Lung microvascular endothelial cell (primary cell): Measurements from ENCODE around the gene LCMT1. TPM values are rescaled to one million over a fixed set of nuclear protein-coding genes. Genes with fewer than 3 reads are reported as not detected.
"Not testable (repeated sequence)": the region's sequence is repeated elsewhere in the genome, so short reads cannot be mapped to it uniquely, and the experiment has no call there.

Experiments
- DNase-seq, 2 donors: peaks; one replicate each; pipeline versions ENCODE4 v3.0.0 to v3.0.0-alpha.2; 2010; ENCODE audit warnings: low read depth in 2 of 2
- total RNA-seq: library from RNA; depleted of rRNA; stranded (reverse); fragments of >200 nt; gene quantifications from 2 replicates; pipeline ENCODE4 v1.2.1, GENCODE V29; 2014

LCMT1 gene
- total RNA-seq, 1 donor from 2014 or later = 27.8 TPM

DNA sequence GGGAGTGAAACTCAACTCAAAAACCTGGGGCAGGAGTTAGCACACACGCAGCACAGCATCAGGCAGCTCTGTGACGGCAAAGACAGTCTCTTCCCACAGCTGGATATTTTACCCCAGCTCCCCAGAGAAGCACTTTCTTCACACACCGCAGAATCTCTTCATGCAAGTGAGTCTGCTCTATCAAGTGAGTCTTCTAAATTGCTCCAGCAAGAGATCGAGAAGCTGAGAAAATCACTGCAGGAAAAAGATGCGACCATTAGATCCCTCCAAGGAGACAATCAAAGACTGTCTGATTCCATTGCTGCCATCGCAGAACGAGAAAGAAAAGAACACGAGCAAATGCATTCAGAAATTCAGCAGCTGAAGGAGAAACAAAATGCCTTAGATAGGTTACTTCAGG, 16.9 kb upstream of the LCMT1 start:
- no peak for DNase-seq

DNA sequence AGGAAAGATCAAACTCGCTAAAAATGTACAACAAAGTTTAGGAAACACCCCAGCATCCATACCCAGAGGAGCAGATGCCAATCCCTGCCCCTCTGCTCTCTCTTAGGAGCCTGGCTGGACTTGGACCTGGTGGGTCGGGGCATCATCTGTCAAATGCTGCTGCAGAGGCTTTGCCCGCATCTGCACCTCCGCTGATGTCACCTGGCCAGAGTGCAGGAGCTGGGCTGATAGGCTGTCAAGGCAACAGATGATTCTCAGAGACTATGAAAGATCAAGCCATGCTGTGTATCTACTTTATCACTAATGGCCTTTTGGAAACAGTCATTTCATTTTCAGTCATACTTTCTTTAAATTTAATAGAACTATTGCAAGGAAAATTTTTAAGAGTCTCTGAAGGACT, 15.9 kb upstream of the LCMT1 start:
- DNase-seq = no peak

DNA sequence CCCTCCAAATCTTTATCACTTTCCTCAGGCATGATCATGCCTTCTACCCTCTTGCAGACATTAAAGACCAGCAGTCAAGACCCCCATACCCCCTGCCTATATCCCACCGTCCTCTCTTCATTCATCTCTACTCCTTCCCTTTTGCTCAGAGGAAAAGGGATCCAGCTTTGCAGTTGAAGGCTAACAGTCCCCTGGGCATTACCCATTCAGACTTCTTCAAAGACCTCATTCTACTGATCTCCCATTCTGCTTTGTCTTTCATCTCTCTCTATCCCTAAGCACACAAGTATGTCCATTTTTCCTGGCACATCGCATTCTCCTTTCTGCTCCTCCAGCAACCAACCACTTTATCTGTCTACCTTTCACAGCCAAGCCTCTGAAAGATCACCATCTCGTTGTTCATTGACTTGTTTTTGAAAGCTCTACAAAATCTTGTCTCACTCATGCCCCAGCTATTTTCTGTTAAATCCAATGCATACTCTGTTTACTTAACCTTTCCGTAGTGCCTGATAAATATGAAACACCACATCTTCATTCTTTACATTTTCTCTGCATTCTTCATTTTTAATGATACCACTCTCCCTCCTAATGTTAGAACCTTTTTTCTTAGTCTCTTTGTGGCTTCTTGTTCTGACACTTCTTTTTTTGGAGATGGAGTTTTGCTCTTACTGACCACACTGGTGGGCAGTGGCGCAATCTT, 14.1 kb upstream of the LCMT1 start:
- no peak for DNase-seq

DNA sequence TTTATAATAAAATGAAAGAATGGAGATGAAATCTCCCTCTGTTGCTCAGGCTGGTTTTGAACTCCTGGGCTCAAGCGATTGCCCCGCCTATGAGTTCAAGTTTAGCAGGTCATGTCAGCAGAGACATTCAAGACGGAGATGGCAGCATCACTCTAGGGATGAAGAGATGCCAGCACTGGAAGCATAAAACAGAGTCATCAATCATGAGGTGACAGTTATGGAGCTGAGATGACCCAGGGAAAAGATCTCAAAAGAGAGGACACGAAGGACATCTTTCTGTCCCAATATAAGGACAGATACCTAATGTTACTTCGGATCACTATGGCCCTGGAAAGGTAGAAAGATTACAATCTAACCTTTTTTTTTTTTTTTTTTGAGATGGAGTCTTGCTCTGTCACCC, 11.0 kb upstream of the LCMT1 start:
- no peak for DNase-seq

DNA sequence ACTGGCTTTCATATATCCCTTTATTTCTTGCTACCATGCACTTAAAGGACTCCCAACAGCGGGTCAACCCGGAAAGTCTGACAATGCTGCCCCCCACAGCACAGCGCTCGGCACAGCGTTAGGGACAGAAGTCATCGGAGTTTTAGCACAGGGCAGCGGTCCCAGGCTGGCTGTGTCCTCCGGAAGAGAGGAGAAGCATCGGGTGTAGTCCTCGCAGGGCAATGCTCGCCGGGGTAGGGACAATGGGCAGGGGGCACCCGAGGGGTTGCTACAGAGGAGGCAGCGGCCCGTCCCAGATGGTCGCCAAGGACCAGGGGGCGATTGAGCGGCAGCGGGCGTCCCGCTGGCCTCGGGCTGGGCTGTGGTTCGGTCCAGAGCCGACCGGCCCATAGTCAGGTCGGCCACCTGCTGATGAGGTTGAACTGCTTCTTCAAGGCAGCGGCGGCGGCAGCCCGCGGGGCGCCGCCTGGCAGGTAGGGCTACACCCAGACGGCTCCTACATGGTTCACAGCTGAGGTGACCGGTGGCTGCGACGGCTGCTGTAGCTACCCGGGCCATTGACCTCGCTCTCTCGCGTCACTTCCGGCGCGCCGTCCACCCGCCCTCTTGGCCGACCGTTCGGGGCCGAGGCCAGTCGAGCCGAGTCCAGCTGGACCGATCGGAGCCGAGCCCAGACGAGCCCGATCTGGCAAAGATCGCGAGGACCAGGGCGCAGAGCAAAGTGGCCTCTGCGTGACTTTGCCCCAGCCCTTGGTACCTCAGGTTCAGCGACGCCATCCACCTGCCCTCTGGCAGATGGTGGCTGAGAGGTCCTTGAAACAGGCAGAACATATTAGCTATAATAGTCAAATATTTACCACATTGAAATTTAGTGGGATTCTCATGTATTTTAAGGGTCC, 4.7 kb upstream of the LCMT1 start:
- peak; percentile 90 to 93 for DNase-seq

DNA sequence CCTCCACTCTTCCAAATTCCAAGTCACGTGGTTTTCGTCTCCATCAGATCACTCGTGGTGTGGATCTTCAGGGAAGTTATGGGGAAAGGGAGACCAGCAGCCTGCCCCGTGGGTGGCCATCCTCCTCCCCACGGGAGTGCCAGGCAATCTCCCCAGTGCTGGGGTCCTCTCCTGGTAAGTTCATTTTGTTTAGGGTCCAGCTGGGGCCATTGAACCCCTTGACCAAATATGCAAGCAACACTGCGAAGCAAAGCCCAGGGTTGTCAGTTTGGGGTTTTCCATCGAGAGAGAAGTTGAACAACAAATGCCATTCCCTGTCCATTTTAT, 4.1 kb upstream of the LCMT1 start:
- no peak for DNase-seq

DNA sequence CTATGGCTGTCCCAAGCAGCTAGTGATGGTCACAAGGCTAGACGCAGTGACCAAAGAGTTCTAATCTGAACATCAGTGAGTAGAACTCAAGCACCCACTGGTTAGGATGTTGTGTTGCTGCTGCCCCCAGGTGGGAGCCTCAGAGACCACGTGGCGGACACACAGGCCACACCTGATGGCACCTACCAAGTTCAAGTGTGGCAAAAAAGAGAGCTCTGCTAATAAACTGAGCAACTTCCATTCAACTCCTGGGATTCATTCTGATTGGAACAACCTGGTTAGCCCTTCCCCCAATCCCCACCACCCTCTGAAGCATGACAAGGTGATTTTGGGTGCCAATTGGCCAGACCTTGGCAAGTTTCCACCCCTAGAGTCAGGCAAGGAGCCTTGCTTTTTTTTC, 3.5 kb upstream of the LCMT1 start:
- peak in 1 of 2 donors; percentile 14 for DNase-seq

DNA sequence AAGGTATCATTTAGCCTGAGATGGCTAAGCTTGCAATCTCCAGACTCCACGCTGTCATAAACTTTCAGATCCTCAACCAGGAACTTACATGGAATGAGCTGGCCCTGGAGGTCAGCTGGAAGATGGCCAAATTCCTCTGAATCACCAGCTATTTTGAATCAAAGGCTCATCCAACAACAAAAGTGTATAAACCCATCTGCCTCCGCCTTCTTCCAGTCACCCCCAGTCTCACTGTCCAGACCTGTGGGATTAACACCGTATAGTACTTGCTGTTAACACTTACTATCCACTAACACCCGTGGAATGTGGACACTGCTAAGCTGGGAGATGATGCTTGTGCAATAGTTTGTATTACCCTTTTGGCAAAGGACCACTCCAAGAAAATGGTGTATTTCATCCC, 1.9 kb upstream of the LCMT1 start:
- DNase-seq = peak; percentile 89 to 97

DNA sequence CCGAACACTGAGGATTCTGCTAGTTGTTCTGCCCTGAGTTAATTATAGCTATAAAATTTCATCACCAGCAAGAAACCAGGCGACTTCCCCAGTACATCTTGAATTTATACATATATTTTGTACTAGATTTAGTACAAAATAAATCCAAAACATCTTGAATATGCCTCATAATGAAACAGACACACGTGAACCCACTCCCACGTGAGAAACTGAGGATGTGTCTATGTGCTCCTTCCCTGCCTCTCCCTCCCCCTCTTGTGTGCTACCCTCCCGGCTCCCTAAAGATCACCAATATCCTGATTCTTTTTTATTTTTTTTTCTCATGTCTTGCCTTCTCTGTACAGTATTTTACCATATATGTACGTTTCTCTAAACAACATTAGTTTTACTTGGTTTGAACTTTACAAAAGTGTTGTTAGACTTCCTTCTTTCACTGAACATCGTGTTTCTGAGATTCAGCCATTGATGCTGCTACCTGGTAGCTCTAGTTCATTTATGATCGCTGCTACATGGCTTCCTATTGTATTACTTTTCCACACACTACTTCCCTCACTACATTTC, 1.1 kb upstream of the LCMT1 start:
- DNase-seq = no peak

DNA sequence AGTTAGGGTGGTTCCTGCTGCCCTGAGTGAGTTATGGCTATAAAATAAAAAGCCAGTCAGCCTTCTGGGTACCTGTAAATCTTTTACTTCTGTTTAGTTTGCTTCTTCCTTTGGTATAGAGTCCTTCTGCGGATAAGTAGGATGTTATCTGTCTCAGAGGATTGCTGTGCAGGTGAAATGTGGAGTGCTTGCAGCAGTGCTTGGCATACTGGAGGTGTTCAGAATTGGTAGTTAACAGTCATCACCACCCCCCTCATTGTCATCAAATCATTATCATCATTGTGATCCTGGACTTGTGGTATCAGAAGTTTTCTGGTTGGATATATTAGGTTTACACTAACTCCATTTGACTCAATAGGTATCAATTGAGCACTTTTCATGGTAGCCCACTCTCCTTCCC, 2.6 kb downstream of the LCMT1 start:
- no peak for DNase-seq

DNA sequence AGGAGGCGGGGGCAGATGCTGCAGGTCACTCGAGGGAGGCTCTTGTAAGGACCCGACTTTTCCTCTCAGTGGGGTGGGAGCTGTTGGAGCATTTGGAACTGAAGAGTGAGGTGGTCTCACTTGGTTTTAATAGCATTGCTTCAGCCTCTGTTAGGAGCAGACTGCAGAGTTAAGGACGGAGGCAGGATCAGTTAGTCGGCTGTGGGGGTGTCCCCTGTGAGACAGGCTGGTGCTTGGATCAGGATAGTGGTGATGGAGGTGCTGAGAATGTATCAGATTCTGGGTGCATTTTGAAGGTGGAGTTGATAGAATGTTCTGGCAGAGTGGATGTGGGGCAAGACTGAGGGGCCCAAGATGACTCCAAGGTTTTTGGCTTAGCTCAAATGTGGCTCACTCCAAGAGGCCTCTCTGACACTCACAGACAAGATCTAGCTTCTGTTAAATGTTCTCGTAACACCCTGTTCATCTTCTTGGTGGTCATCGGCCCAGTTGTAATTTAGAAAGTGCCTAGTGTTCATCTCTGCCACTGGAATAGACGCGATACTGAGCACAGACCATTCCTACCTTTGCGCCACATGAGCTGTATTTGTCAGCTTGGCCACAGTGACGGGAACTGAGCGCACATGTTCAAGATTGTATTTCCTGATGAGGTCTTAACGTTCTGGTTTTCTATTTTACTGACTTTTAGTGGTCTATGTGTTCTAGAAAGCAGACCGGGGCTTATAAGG, 7.5 kb downstream of the LCMT1 start:
- DNase-seq = no peak

DNA sequence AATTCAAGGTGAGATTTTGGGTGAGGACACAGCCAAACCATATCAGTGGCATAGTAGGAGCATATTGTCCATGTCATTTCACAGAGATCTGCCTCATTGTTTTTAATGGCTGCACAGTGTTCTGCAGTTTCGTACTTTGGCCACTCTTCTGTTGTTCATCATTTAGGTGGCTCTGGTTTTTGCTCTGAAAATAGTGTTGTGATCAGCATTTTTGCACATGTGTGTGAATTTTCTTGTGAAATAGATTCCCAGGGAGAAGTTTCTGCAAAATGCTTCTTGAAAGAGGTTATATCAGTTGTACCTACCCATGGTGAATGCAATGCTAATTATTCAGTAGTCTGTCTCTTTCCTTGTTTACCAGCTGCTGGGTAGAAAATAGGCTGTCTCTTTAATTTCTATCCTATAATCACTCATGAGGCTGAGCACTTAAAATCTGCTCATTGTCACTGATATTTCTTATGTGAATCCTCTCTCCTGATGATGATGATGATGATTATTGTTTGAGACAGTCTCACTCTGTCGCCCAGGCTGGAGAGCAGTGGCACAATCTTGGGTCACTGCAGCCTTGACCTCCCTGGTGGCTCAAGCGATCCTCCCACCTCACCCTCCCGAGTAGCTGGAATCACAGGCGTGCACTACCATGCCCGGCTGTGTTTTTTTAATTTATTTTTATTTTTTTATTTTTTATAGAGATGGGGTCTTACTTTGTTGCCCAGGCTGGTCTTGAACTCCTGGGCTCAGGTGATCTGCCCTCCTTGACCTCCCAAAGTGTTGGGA, 10.5 kb downstream of the LCMT1 start:
- DNase-seq = no peak

DNA sequence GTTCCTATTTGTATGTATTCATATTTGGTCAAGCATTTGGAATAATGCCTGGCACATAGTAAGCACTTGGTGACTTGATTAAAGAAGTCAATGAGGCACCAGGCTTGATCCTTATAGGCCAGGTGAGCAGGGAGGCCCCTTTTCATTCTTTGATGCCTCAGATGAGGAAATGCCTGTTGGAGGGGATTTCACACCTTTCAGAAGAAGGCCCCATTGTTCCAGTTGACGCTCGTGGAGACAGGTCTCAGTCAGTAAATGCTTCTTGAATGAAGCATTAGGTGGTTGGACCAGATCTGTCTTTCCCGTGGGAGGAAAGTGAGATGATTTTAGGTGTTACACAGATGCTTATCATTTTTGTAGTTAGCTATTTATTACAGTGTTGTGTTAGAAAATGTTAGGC, 13.0 kb downstream of the LCMT1 start:
- no peak for DNase-seq

DNA sequence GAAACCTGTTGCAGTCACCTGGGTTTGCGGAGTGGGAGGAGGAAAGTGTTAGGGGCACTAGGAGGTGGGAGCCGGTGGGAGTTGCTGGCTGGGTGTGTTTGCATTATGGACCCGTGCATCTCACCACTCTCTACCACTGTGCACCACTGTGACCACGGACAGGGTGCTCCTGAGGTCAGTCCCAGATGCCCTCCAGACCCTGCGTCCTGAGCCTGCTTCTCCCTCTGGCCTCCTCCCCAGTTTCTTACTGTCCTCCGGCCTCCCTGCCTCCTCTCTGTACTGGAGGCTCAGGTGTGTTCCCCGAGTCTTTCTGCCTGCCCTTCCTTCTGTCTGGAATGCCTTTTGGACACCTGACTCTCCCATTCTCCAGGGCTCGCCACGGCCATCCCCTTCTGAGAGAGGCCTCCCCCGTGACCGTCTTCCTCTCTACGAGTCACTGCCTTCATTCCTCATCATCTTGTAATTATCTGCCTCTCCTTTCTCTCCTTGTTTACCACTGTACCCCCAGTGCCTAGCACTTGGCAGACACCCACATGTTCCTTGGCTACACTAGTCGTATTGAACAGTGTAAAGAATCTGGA, 14.6 kb downstream of the LCMT1 start:
- DNase-seq = not testable (repeated sequence)

DNA sequence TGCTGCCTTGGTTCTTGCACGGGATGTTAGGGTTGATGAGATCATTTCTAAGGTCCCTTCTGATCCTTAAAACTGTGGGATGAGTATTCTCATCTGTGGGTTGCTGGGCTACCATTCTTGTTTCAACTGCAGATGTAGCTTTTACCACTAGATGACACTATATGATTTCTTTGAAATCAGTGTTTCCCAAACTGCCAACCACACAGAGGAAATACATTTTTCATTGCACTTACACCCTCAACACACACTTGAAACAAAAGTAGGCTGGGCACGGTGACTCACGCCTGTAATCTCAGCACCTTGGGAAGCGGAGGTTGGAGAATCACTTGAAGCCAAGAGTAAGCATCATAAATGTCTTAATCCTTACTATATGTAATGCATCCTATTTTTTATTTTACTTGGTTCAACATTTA, 15.3 kb downstream of the LCMT1 start:
- DNase-seq = peak; percentile 49 to 82

DNA sequence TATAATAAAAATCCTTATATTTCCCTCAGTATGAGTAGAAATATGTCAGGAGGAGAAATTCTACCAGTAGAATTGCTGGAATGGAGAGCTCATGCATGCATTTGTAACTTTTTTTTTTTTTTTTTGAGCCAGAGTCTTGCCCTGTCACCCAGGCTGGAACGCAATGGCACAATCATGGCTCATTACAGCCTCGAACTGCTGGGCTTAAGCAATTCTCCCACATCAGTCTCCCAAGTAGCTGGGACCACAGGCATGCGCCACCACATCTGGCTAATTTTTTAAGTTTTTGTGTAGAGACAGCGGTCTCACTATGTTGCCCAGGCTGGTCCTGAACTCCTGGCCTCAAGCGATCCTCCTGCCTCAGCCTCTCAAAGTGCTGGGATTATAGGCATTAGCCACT, 21.2 kb downstream of the LCMT1 start:
- not testable (repeated sequence) for DNase-seq

DNA sequence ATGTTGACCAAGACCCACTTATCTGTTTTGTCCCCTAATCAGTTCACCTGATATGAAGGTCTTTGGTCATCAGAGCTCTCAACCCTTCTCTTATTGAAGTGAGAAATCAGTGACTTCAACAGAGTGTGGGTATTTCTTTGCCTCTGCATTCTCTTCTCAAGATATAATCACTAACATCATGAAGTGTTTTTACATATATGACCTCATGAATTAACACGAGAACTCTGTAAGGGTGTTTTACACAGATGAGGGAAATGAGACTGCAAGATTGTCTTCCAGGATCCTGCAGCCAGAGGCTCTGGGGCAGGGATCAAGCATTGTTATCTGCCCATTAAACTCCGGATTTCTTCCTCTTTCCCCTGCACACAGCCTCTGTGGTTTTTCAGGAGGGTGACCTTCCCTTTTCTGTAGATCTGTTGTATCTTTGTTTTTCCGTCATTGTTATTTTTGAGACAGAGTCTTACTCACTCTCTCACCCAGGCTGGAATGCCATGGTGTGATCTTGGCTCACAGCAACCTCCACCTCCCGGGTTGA, 22.7 kb downstream of the LCMT1 start:
- DNase-seq = peak in 1 of 2 donors; percentile 47

DNA sequence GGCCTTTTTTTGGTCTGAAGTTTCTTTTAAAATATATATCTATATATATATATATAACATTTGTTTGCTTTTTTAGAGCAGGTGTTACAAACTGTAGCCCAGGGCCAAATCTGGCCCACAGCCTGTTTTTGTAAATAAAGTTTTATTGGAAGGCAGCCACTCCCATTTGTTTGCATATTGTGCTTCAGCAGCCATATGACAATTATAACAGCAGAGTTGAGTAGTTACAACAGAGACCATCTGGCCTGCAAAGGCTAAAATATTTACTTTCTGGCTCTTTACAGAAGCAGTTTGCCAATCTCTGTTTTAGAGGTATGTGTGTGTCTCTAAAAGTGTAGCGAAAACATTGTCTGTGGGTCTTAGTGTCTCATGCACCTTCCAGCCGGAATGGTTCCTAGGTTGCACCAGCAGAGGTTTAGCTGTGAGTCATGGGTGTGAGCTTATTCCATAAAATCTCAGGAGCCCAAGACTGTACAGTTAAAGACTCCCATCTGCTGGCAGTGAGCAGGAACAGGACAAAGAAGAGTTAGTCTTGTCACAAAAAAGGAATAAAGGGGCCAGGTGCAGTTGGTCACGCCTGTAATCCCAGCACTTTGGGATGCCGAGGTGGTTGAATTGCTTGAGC, 23.8 kb downstream of the LCMT1 start:
- DNase-seq = peak in 1 of 2 donors; percentile 6

DNA sequence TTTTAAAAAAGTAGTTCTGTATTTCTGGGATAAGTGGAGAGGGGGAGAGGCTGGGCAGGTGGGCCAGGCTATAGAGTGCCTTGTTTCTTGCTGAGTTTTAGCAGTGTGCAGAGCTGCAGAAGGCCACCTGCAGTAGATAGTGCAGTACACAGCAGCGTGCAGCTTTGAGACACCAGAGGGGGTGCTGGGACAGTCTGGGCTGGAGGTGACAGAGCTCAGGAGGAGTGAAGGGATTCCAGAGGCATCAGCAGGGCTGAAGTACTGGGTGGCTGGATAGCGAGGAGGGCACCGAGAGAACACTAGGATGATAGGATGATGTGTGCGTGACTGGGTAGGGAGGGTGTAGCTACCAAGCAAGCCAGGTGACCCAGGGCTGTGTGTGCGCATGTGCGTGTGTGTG, 26.6 kb downstream of the LCMT1 start:
- DNase-seq = no peak

DNA sequence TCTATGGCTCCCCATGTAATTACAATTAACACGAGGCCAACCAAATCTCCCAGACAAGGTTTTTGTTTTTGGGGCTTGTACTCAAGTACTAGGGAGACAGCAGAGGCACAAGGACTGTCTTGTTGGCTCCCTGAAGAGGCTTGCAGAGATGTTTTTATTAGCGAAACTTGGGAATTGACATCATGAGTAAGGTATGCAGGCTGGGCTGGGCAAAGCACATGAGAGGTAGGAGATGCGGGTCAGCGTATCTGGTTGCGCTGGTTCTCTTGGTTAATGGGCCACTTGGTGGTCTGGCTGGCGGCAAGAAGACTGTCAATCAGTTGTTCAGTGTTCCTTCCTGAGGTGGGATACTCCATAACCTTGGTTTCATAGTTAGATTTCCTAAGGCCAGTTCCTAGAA, 28.9 kb downstream of the LCMT1 start:
- no peak for DNase-seq
